NCI-H446 (cell line): Measurements from ENCODE around the gene OR13C2.
"Not testable (repeated sequence)": the region's sequence is repeated elsewhere in the genome, so short reads cannot be mapped to it uniquely, and the experiment has no call there.

ENCODE experiments used
- DNase-seq, 2 experiments: peaks; one replicate each; lab custom pipeline; 2025; lab: John Stamatoyannopoulos, UW

The OR13C2 gene

GRCh38 chr9:104605527-104605926, at the start of gene OR13C2:
Gene OR13C2, minus strand, starts transcription at chr9:104605627. Its CDS starts 0 bp downstream, at chr9:104605627.
- DNase-seq, result not testable (repeated sequence)

GRCh38 chr9:104635456-104635855, 30.0 kb upstream of the OR13C2 start:
- no peak for DNase-seq

- DNase-seq, result no peak
Measured at GRCh38 chr9:104633976-104634520, 28.6 kb upstream of the OR13C2 start.

- DNase-seq, result not testable (repeated sequence)
Measured at GRCh38 chr9:104625964-104626363, 20.5 kb upstream of the OR13C2 start.

GRCh38 chr9:104618104-104618503, 12.7 kb upstream of the OR13C2 start, which contains the start of gene OR13C9:
Gene OR13C9, minus strand, starts transcription at chr9:104618204. Its CDS starts 0 bp downstream, at chr9:104618204.
- DNase-seq, result no peak

GRCh38 chr9:104617418-104617817, 12.0 kb upstream of the OR13C2 start:
- DNase-seq, result no peak

GRCh38 chr9:104611213-104611612, 5.8 kb upstream of the OR13C2 start:
- no peak for DNase-seq

- no peak for DNase-seq
Measured at GRCh38 chr9:104608336-104608735, 2.9 kb upstream of the OR13C2 start.

- no peak for DNase-seq
Measured at GRCh38 chr9:104606152-104606551, 725 bp upstream of the OR13C2 start.

- DNase-seq, result no peak
Measured at GRCh38 chr9:104604801-104605200, 626 bp downstream of the OR13C2 start.

- DNase-seq, result not testable (repeated sequence)
Measured at GRCh38 chr9:104599313-104599712, 6.1 kb downstream of the OR13C2 start, which contains the start of gene OR13C5. Gene OR13C5, minus strand, starts transcription at chr9:104599413. Its CDS starts 0 bp downstream, at chr9:104599413.

GRCh38 chr9:104598749-104599148, 6.7 kb downstream of the OR13C2 start:
- DNase-seq, result not testable (repeated sequence)

- DNase-seq, result no peak
Measured at GRCh38 chr9:104589626-104590025, 15.8 kb downstream of the OR13C2 start.

GRCh38 chr9:104586496-104587180, 18.8 kb downstream of the OR13C2 start:
- DNase-seq, result no peak

- no peak for DNase-seq
Measured at GRCh38 chr9:104580562-104580961, 24.9 kb downstream of the OR13C2 start.

- DNase-seq, result no peak
Measured at GRCh38 chr9:104577263-104577662, 28.2 kb downstream of the OR13C2 start.

GRCh38 chr9:104575456-104575855, 30.0 kb downstream of the OR13C2 start:
- DNase-seq, result no peak

- DNase-seq, result no peak
Measured at GRCh38 chr9:104572612-104573011, 32.8 kb downstream of the OR13C2 start.

- no peak for DNase-seq
Measured at GRCh38 chr9:104568868-104569267, 36.6 kb downstream of the OR13C2 start, which contains the start of gene OR13C8. Gene OR13C8, plus strand, starts transcription at chr9:104569168. Its CDS starts 0 bp downstream, at chr9:104569168.

GRCh38 chr9:104564358-104564757, 41.1 kb downstream of the OR13C2 start:
- no peak for DNase-seq

- no peak for DNase-seq
Measured at GRCh38 chr9:104556830-104557634, 48.4 kb downstream of the OR13C2 start.

GRCh38 chr9:104555521-104555920, 49.9 kb downstream of the OR13C2 start:
- no peak for DNase-seq
